HG03045 (cell line): Measurements from ENCODE around the gene TMEM125.

Source experiments
- ATAC-seq: cut with Tn5 transposase; IDR thresholded peaks from one replicate; pipeline ENCODE4 v1.9.1; 2021; ENCODE audit warnings: mild to moderate bottlenecking, moderate library complexity; ENCODE audit not compliant: unreplicated experiment

The TMEM125 gene

DNA sequence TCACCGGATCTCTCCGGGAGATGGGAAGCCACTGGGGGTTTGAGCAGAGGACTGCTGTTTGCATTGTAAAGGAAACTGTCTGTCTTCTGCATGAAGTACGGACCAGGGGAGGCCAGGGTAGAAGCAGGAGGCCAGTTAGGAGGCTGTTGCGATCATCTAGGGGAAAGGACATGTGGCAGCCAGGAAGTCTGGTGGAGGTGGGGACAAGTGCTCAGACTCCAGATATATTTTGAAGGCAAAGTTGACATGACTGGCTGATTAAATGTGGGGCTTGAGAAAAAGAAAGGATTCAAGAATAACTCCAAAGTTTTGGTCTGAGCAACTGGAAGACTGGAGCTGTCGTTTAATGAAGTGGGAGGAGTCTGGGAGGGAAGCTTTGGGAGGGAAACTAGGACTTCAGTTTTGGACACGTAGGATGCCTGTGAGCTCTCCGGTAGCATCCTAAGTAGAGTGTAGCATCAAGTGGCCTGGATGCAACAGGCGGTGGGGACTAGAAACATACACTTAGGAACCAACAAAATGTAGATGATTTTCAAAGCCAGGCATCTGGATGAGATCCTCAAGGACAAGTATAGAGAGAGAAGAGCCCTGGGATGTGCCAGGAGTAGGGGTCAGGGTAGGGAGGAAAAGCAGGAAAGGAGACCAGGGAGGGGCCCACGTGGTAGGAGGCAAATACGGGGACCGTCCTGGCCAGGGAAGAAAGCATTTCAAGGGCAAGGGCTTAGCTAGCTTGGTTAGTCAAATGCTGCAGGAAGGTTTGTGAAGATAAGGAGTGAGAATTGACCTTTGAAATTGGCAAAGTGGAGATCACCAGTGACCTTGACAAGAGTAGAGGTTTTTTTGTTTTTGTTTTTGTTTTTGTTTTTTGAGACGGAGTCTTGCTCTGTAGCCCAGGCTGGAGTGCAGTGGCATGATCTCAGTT, 19.3 kb downstream of the TMEM125 start:
- no peak for ATAC-seq

DNA sequence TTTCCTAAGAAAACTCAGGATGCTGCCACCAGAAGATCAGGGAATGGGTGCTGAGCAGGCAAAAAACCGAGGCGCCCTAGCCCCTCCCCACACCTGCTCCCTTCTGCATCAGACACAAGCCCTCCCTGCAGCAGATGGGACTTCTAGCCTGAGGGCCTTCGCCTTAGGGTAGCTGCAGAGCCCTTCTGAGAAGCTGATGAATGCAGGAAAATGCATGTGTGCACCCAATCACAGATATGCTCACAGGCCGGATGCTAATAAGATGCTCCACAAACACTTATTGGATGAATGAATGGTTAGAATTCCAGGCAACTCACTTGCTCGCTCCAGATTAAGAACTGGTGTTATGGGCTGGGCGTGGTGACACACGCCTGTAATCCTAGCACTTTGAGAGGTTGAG, 22.4 kb downstream of the TMEM125 start:
- no peak for ATAC-seq

DNA sequence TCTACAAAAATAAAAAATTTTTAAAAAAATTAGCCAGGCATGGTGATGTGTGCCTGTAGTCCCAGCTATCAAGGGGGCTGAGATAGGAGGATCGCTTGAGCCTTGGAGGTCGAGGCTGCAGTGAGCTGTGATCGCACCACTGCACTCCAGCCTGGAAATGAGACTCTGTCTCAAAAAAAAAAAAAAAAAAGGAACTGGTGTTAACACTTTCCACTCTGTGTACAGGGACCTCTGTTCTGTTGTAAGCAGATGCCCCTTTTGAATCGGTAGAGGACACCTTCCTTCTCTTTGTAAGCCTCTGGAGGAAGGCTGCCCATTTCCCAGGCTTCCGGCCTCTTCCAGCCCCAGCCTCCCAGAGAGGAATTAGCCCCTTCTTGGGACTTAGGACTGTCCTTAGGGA, 22.9 kb downstream of the TMEM125 start:
- ATAC-seq, result no peak

GRCh38 chr1:43293176-43293575, 23.4 kb downstream of the TMEM125 start:
- ATAC-seq, result no peak

DNA sequence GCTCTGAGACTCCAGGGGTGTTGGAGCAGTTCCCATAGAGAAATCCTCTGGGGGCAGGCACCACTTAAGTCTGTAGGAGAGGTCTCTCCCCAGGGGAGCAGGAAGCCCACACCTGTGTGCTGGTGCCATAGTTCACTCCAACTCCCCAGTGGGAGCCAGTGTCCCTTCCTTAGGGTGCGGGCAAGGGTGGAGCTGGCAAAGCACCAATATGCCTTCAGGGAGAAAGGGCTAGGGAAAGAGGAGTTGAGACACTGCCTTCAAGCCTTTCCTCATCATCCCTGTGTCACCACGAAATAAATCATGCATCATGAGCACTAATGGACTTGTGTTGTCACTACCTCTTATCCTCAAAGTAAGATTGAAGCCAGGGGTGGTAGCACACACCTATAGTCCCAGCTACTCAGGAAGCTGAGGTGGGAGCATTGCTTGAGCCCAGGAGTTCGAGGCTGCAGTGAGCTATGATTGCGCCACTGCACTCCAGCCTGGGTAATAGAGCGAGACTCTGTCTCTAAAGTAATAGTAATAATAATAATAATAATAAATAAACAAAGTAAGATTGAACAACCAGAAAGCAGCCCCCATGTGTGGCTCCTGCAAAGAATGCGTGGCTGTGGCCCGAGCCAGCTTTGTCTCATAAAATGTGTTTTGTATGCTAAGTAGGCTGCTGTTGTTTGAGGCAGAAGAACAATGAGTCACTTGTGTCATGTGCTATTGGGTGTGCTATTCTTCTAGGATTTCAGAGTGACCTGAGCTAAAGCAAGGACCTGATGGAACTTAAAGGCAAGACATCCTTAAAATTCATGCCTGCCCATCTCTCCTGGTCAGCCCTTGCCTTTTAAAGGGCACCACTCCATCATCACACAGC, 24.3 kb downstream of the TMEM125 start:
- no peak for ATAC-seq

- no peak for ATAC-seq
These were observed 25.0 kb downstream of the TMEM125 start for GRCh38 chr1:43294761-43295160.

DNA sequence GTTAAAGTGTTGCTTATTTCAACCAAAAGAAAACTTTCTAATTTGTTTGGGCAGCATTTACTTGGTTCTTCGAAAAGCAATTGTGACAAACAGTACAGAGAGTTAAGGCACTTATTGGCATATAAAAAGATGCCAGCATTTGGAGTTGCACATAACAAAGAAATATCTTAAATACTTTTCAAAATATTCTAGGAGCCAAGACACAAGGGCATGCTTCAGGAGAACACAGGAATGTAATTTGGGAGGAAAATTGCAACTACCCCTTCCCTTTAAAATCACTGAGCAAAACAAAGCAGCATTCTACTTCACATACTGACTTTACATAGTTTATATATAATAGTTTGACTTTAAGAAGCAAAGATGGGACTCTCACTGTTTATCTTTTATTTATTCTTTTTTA, 26.4 kb downstream of the TMEM125 start:
- ATAC-seq, result no peak

DNA sequence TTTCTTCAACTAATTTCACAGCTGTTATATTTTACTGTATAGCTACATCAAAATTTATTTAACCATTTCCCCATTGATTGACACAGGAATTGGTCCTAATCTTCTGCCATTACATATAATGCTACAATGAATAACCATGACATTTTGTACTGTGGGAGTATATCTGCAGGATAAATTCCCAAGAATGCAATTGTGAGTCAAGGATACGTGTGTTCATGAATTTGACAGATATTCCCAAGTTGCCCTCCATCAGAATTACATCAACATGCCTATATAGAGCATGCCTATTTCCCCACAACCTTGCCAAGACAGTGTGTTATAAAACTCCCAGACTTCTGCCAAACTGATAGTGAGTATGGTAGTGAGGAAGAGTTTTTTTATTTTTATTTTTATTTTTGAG, 28.3 kb downstream of the TMEM125 start:
- ATAC-seq, result no peak

- no peak for ATAC-seq
These were observed 29.3 kb downstream of the TMEM125 start for GRCh38 chr1:43299101-43299500.

DNA sequence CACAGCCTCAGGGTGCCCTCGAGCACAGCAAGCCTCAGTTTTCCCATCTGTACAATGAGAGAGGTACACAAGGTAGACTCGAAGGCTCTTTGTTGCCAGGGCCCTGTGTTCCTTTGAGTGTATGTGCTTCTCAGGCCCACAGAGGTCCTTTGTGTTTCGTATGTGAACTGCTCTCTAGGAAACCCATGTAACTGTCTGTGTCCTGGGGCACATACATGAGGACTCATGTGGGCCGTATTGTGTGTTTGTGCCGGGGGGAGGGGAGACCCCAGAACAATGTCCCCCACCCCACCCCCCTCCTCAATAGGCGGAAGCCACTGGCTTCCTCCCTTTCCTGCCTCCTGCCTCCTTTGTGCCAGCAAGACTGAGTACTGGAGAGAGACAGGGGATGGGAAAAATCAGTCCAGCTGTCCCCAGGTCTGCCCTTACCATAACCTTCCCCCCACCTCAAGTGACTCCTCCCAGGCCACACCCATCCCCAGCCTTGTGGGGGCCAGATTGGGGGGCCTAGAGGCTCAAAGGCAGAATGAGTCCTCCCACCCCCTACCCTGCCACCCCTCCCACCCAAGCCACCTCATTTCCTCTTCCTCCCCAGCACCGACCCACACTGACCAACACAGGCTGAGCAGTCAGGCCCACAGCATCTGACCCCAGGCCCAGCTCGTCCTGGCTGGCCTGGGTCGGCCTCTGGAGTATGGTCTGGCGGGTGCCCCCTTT, 30.8 kb downstream of the TMEM125 start, which contains the start of gene TIE1:
TIE1 (plus strand) TSS at position 605 of the 717 bp plus-strand sequence; CDS start at position 695, 90 bp downstream.
- no peak for ATAC-seq

DNA sequence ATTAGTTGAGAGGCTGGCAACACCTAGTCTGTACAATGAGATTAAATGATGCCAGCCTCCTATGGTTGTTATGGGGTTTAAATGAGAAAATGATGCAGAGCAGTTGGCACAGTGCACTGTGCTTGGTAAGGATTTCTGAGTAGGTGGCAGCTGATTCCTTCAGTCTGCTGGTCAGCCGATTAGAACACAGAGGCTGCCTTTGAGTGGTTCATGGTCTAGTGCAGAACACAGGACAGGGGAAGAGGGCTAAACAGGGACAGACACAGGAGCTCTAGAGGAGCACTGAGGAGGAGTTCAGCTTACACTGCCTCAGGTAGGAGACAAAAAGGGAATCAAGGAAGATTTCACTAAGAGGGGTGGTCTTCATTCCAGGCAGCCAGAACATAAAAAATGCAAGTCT, 32.4 kb downstream of the TMEM125 start:
- ATAC-seq, result no peak

- no peak for ATAC-seq
These were observed 33.1 kb downstream of the TMEM125 start for GRCh38 chr1:43302721-43303470.

DNA sequence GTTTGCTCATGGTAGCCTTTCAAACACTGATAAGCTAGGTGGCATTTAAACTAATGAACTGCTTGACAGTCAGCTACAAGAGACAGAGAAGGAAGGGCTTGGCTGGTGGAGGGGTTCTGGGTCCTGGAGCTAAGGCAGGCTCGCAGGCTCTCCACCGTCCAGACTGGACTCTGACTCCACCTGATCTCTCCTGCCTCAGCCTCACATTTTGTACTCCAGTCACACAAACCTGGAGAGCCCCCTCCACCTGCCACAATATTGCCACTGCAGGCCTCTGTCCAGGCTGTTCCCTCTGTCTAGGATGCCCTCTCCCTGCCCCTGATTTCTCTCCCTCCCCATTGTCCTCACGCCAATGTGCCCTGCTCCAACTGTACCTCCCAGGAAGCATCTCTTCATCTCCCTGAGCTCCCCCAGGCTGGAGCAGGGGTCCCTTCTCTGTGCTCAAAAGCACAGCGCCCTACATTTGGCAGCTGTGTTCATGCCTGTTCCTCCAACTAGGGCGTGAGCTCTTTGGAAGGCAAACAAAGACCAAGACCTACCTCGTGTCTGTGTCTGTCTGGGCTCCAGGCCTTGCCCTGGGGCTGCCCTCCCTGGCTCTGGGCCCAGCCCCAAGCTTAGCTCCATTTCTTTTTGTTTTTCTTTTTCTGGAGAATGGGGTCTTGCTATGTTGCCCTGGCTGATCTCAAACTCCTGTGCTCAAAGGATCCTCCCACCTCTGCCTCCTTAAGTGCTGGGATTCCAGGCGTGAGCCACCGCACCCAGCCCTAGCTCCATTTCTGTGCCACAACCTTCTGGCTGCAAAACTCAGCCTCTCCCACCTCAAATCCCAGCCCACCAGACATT, 33.9 kb downstream of the TMEM125 start:
- ATAC-seq, result no peak

GRCh38 chr1:43304314-43304681, 34.5 kb downstream of the TMEM125 start:
- no peak for ATAC-seq

DNA sequence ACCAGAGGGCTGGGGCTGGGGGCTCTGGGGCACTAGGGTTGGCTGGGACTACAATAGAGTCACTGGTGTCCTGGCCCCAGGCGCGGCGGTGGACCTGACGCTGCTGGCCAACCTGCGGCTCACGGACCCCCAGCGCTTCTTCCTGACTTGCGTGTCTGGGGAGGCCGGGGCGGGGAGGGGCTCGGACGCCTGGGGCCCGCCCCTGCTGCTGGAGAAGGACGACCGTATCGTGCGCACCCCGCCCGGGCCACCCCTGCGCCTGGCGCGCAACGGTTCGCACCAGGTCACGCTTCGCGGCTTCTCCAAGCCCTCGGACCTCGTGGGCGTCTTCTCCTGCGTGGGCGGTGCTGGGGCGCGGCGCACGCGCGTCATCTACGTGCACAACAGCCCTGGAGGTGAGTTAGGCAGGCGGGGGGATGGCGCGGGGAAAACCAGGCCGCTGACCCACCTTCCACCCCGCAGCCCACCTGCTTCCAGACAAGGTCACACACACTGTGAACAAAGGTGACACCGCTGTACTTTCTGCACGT, 35.1 kb downstream of the TMEM125 start:
- ATAC-seq, result no peak

GRCh38 chr1:43305461-43305860, 35.7 kb downstream of the TMEM125 start:
- no peak for ATAC-seq

DNA sequence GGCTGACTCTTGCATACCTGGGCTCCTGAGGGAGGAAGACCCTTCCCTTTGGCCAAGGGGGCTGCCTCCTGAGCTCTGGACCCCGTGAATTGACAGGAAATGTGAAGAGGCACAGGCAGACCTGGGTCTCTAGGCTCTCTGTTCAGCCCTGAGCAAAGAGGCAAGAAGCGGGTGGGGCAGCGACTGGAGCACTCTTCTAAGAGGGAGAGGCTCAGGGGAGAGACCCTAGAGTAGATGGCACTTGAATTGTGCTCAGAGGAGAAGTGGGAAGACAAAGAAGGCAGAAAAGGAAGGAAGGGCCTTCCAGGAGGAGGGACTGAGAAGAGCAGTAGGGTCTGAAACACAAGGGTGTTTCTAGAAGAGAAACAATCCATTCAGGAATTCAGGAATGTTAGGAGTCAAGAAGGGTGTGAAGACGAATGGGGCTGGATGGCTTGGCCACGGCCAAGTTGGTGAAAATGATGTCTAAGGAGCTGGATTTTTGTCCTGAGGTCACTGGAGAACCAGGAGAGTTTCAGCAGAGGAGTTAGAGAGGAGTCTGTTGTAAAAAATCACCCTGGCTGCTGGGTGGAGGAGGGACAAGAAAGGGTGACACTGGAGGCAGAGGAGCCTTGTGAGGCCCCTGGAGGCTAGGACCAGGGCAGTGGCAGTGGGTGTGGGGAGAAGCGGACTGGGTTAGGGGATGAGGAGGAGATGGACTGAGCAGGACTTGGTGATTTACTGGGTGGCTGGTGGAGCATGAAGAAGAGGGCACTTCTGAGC, 36.3 kb downstream of the TMEM125 start:
- ATAC-seq, result no peak

GRCh38 chr1:43306688-43307457, 37.1 kb downstream of the TMEM125 start:
- no peak for ATAC-seq
